ENCODE measurements around the gene COMMD8. TPM values are rescaled to one million over a fixed set of nuclear protein-coding genes. Genes with fewer than 3 reads are reported as not detected.
"Not testable (repeated sequence)": the region's sequence is repeated elsewhere in the genome, so short reads cannot be mapped to it uniquely, and the experiment has no call there.

COMMD8 gene
- total RNA-seq, 3 donors from 2014 or later (not counting 1 experiment from before 2014, with no cell fraction given) = 12.3 to 19.6 (median 13.1) TPM

DNA sequence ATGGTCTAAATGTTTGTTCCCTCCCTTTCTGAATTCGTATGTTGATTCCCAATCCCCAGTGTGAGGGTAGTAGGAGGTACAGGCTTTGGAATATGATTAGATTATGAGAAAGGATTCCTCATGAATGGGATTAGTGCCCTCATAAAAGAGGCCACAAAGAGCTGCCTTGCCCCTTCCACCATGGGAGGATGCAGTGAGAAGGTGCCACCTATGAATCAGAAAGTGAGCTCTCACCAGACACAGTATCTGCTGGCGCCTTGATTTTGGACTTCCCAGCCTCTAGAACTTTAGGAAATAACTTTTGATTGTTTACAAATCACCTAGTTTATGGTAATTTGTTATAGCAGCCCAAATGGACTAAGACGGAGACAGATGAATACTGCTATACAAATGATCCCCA, 25.2 kb upstream of the COMMD8 start:
- Histone ChIP-seq H3K27ac (ENCODE audit: low read length) (no peak overlapping the region), H3K4me3 (ENCODE audit: low read length) (no peak overlapping the region), H3K36me3 (ENCODE audit: control insufficient read depth, insufficient read depth, low read length) (no peaks in the 10 kb centered on the region), H3K4me1 (ENCODE audit: control insufficient read depth, insufficient read depth, low read length) (peaks cover 4% of the 10 kb centered on the region), H3K9me3 (ENCODE audit: control insufficient read depth, insufficient read depth, low read length) (no peaks in the 10 kb centered on the region), H3K27me3 (ENCODE audit: control insufficient read depth, insufficient read depth, low read length) (no peaks in the 10 kb centered on the region)
- H3K4me1 Mint-ChIP-seq = peaks cover 43 to 47% of the 10 kb centered on the region in 2 donors
- H3K36me3 Mint-ChIP-seq = no peaks in the 10 kb centered on the region
- intact Hi-C loops (cut with micrococcal nuclease) = no loop called here
- TF ChIP-seq, protein P1, sequence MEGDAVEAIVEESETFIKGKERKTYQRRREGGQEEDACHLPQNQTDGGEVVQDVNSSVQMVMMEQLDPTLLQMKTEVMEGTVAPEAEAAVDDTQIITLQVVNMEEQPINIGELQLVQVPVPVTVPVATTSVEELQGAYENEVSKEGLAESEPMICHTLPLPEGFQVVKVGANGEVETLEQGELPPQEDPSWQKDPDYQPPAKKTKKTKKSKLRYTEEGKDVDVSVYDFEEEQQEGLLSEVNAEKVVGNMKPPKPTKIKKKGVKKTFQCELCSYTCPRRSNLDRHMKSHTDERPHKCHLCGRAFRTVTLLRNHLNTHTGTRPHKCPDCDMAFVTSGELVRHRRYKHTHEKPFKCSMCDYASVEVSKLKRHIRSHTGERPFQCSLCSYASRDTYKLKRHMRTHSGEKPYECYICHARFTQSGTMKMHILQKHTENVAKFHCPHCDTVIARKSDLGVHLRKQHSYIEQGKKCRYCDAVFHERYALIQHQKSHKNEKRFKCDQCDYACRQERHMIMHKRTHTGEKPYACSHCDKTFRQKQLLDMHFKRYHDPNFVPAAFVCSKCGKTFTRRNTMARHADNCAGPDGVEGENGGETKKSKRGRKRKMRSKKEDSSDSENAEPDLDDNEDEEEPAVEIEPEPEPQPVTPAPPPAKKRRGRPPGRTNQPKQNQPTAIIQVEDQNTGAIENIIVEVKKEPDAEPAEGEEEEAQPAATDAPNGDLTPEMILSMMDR (IDR thresholded peaks at IDR 0.05) = no peak
- 100% methylated on average over 1 of the region's 3 CpGs for WGBS (ENCODE audit: insufficient coverage)
- ATAC-seq (no peak), DNase-seq (no peak)
- H3K9me3 Mint-ChIP-seq = no peaks in the 10 kb centered on the region
- no peak overlapping the region for H3K4me3 Mint-ChIP-seq
- H3K27me3 Mint-ChIP-seq (ENCODE audit: low read depth in 2 of 2) = no peaks in the 10 kb centered on the region
- H3K27ac Mint-ChIP-seq = no peak overlapping the region

GRCh38 chr4:47486727-47487126, 23.2 kb upstream of the COMMD8 start:
- DNase-seq; H3K27ac ChIP-seq (ENCODE audit: low read length); intact Hi-C loops (cut with micrococcal nuclease); ATAC-seq; H3K36me3 Mint-ChIP-seq; H3K4me1 ChIP-seq (ENCODE audit: control insufficient read depth, insufficient read depth, low read length); H3K27me3 Mint-ChIP-seq (ENCODE audit: low read depth in 2 of 2); H3K9me3 Mint-ChIP-seq; H3K27me3 ChIP-seq (ENCODE audit: control insufficient read depth, insufficient read depth, low read length); H3K9me3 ChIP-seq (ENCODE audit: control insufficient read depth, insufficient read depth, low read length); H3K4me3 ChIP-seq (ENCODE audit: low read length); H3K36me3 ChIP-seq (ENCODE audit: control insufficient read depth, insufficient read depth, low read length): not testable (repeated sequence)
- 99% methylated on average over 9 of the region's 9 CpGs for WGBS (ENCODE audit: insufficient coverage)
- Mint-ChIP-seq H3K4me3 (peak overlapping the region; percentile 96), H3K4me1 (peaks cover 45 to 46% of the 10 kb centered on the region in 2 donors), H3K27ac (peak overlapping the region in 1 of 2 donors; percentile 92)

GRCh38 chr4:47486231-47486673, 22.8 kb upstream of the COMMD8 start:
- H3K27ac Mint-ChIP-seq = peak overlapping the region; percentile 91 to 92
- no peak overlapping the region for H3K27ac ChIP-seq (ENCODE audit: low read length)
- intact Hi-C loops (cut with micrococcal nuclease) = no loop called here

GRCh38 chr4:47485768-47486167, 22.3 kb upstream of the COMMD8 start:
- peaks cover 36 to 37% of the 10 kb centered on the region in 2 donors for H3K4me1 Mint-ChIP-seq

More at GRCh38 chr4:47486231-47486673, 22.8 kb upstream of the COMMD8 start:
- TF ChIP-seq, protein P1 (IDR thresholded peaks at IDR 0.05) = no peak
- H3K9me3 Mint-ChIP-seq = no peaks in the 10 kb centered on the region
- ATAC-seq = no peak
- Histone ChIP-seq H3K4me1 (ENCODE audit: control insufficient read depth, insufficient read depth, low read length) (peaks cover 4% of the 10 kb centered on the region), H3K4me3 (ENCODE audit: low read length) (peak overlapping the region; percentile 83), H3K27me3 (ENCODE audit: control insufficient read depth, insufficient read depth, low read length) (no peaks in the 10 kb centered on the region), H3K36me3 (ENCODE audit: control insufficient read depth, insufficient read depth, low read length) (no peaks in the 10 kb centered on the region), H3K9me3 (ENCODE audit: control insufficient read depth, insufficient read depth, low read length) (no peaks in the 10 kb centered on the region)
- H3K27me3 Mint-ChIP-seq (ENCODE audit: low read depth in 2 of 2) = no peaks in the 10 kb centered on the region
- H3K4me1 Mint-ChIP-seq = peaks cover 41 to 42% of the 10 kb centered on the region in 2 donors
- whole genome bisulfite sequencing (ENCODE audit: insufficient coverage) = 89% methylated on average over 5 of the region's 5 CpGs
- no peak for DNase-seq
- H3K4me3 Mint-ChIP-seq = peak overlapping the region; percentile 96
- H3K36me3 Mint-ChIP-seq = no peaks in the 10 kb centered on the region

More at GRCh38 chr4:47485768-47486167, 22.3 kb upstream of the COMMD8 start:
- intact Hi-C loops (cut with micrococcal nuclease) = loop anchor here (1.0 kb wide), 2 partner anchors 22 to 46 kb away; partner anchors contain the start of gene COMMD8
- ATAC-seq = no peak
- H3K4me3 ChIP-seq (ENCODE audit: low read length) = peak overlapping the region; percentile 83
- Mint-ChIP-seq H3K27ac (peak overlapping the region; percentile 91 to 92), H3K9me3 (no peaks in the 10 kb centered on the region), H3K27me3 (ENCODE audit: low read depth in 2 of 2) (no peaks in the 10 kb centered on the region), H3K36me3 (no peaks in the 10 kb centered on the region), H3K4me3 (peak overlapping the region; percentile 96)
- no peaks in the 10 kb centered on the region for H3K9me3 ChIP-seq (ENCODE audit: control insufficient read depth, insufficient read depth, low read length)
- TF ChIP-seq, protein P1 (IDR thresholded peaks at IDR 0.05) = no peak
- no peak for DNase-seq
- H3K27me3 ChIP-seq (ENCODE audit: control insufficient read depth, insufficient read depth, low read length) = no peaks in the 10 kb centered on the region
- peaks cover 4% of the 10 kb centered on the region for H3K4me1 ChIP-seq (ENCODE audit: control insufficient read depth, insufficient read depth, low read length)
- 33% methylated on average over 1 of the region's 14 CpGs for WGBS (ENCODE audit: insufficient coverage)
- H3K36me3 ChIP-seq (ENCODE audit: control insufficient read depth, insufficient read depth, low read length) = no peaks in the 10 kb centered on the region
- peak overlapping the region; percentile 79 for H3K27ac ChIP-seq (ENCODE audit: low read length)

Data from natural killer cell (primary cell).